ENCODE measurements around the gene CD1B.
"Not testable (repeated sequence)": the region's sequence is repeated elsewhere in the genome, so short reads cannot be mapped to it uniquely, and the experiment has no call there.

The CD1B gene

DNA sequence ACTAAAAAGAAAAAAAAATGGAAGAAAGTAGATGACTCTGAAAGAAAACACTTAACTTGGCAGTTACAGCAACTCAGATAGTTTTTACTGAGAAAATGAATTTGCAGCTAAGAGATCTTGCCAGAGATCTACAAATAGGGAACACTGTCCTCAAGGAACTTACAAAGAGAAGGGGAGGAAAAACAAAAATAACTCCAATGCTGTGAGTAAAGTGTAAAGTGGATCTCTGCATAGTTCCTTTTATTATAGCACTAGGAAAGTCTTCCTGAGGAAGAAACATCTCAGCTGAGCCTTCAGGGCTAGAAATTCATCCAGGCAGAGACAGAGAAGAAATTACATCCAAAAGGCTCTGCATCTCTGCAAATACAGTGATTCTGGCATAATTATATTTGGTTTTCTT lies 3.9 kb downstream of the CD1B start:
- no peak for DNase-seq

DNA sequence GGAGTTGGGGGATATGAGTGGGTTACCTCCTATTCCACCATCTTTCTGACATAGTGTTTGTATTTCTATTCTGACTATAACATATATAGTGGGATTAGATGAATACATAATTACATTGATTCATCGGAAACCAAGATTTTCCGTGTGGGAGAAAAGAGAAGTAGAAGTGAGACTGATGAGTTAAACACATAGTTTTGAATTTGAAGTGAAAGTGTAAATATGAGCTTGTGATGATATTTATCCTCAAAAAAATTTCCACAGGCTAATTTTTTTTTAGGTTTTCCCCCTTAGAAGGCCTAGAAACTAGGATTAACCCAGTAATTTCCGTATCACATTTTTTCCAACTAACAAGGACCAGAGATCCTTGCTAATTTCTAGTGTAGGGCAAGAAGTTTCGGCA lies 6.9 kb downstream of the CD1B start:
- DNase-seq, result no peak

DNA sequence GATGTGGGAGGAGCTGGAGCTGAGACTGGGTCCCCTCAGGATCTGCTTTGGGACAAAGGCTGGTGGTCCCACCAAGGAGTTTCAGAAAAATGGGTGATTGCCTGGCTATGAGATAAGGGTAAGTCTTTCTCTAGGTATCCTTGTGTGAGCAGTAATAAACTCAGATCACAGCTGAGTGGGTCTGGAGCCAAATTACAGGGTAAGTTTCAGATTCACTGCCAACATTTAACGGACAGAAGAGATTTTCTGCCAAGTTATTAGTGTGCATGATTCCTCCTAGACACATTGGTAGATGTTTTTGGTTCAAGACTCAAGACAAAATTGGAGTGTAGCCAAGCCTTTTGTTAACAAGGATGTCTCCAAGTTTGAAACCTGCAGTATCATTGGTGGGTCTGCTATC lies 7.5 kb downstream of the CD1B start:
- no peak for DNase-seq

DNA sequence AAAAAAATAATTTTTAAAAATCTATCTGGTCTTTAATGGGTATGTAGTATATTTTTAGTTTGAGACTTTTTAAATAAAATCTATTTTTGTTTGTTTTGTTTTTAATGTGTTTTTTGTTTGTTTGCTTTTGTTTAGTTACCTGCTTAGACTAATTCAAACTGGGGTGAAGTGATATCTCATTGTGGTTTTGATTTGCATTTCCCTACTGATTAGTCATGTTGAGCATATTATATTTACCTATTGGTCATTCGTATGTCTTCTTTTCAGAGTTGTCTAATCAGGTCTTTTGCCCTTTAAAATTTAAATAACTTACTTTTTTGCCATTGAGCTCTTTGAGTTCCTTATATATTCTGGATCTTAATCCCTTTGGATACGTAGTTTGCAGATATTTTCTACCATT lies 20.3 kb downstream of the CD1B start:
- DNase-seq, result no peak

DNA sequence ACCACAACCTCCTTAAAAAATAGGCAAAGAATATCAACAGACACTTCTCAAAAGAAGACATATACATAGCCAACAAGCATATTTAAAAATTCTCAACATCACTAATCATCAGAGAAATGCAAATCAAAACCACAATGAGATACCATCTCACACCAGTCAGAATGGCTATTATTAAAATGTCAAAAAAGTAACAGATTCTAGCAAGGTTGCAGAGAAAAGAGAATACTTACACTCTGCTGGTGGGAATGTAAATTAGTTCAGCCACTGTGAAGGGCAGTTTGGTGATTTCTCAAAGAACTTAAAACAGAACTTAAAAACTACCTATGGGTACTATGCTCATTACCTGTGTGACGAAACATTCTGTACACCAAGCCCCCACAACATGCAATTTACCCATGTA lies 20.7 kb downstream of the CD1B start:
- DNase-seq, result no peak

DNA sequence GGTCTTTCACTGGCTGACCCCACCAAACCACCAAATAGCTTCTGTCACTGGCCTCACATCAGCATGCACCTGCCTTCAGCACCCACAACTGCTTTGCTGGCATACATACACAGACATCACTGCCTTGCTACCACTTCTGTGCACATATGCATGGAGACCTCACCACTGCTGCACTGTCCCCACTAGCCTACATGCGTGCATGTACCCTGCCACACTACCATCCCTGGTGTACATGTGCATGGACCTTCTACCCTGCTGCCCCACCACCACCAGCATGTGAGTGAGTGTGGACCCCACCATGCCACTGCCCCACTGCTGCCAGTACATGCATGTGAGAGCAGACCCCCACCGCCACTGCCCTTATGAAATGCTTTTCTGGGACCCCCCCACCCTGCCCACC lies 35.5 kb downstream of the CD1B start:
- no peak for DNase-seq

DNA sequence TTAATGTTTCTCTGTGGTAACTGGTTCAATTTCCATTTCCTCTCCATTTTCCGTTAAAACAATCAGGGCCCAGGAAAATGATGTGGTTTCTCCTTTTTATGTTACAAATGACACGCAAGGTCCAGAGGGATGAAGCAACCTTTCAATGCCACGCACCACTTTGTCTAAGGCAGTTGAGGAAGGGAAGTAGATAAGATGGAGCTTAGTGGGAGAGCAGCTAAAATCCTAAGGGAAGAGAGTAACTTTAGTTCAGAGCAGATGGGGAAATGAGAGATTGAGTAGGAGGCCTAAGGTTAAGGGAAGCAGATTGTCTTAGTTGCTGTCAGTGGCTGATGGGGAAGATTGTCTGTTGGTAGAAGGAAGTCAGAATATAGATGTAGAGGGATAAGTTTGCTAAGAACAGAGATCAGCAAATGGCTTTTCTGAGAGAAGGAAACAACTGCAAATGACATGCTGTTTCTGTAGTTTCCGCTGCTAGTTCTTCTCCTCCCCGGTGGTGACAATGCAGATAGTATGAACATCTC lies 40.9 kb downstream of the CD1B start:
- no peak for DNase-seq

DNA sequence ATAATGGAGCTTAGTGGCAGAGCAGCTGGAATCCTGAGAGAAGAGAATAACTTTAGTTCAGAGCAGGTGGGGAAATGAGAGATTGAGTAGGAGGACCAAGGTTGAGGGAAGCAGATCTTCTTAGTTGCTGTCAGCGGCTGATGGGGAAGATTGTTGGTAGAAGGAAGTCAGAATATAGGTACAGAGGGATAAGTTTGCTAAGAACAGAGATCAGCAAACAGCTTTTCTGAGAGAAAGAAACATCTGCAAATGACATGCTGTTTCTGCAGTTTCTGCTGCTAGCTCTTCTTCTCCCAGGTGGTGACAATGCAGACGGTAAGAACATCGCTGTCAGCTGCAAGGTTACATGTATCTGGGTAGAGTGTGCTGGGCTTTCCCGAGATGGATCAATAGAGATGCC lies 41.5 kb downstream of the CD1B start, which contains the start of gene CD1C:
Gene CD1C (plus strand): TSS at position 113 of the 400 bp plus-strand sequence. CDS start 142 bp downstream, at position 255.
- DNase-seq, result no peak

DNA sequence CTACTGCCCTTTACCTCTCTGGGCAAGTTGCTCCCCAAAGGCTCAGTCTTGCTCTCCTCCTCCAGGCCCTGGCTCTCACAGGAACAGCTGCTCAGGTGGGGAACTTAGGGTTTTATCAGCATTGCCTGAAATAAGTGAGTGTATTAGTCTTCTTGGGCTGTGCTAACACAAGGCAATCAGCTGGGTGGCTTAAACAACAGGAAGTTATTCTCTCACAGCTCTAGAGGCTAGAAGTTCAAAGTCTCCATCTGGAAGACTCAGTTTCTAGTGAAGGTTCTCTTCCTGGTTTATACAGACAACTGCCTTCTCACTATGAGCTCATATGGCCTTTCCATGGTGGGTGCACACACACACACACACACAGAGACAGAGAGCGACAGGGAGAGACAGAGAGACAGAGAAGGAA lies 44.4 kb downstream of the CD1B start:
- no peak for DNase-seq

DNA sequence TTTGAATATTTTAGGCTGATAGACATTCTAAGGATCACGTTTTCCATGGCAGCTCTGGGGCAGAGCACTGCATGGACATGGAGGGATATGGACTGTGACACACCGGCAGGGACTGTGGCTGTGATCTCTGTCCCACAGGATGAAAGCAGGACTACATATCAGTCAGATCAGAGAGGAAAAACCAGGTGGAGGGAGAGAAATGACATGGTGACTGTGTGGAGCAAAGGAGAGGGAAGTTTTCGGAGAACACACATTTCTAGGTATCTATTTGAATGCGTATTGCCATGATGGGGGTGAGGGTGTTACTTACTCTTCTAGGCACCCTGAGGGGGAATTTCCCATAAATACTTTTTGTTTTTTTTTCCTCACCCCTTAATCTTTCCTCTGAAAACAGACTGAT lies 44.8 kb downstream of the CD1B start:
- no peak for DNase-seq

DNA sequence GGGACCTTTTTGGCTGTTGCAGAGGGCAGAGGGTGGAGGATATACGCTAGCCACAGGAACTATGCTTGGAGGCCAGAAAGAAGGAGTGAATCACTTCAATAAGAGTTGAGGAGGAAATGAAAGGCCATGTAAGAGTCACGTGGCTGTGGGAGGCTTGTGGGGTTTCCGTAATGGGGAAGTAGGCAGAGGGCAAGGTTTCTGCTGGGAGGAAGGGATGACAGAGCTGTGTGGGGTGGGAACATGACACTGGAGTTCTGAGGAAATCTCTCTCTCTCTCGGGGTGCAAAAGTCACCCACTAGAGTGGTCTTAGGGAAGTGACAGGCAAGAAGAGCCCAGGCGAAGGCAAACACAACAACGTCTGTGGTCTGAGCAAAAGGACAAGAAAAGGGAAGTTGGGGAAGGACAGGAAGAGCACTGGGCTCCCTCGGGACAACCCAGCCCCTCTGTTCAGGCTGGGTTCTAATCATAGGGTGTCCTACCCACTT lies 45.5 kb downstream of the CD1B start:
- peak; percentile 94 for DNase-seq

DNA sequence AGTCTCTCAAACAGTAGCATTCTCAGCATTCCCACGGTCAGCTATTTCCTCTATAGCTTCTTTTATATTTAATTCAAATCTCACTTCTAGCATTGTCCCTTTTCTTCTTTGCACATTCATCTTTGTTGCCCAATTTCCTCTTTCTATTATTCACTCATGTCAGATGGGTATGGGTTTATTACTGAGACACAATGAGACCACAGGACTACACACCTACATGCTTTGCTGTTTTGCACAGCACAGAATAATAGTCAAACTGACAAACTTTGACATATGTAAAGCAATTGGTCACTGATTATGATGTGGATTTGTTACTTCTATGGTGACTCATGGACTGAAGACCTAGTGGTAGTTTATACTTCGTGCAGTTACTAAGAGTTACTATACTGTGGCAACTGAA lies 47.4 kb downstream of the CD1B start:
- peak; percentile 33 for DNase-seq

DNA sequence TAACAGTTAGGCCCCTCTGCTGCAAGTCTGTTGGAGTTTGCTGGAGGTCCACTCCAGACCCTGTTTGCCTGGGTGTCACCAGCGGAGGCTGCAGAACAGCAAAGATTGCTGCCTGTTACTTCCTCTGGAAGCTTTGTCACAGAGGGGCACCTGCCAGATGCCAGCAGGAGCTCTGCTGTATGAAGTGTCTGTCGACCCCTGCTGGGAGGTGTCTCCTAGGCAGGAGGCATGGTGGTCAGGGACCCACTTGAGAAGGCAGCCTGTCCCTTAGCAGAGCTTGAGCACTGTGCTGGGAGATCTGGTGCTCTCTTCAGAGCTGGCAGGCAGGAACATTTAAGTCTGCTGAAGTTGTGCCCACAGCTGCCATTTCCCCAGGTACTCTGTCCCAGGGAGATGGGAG lies 48.9 kb downstream of the CD1B start:
- not testable (repeated sequence) for DNase-seq
